ENCODE measurements around the gene GGPS1.
"Not testable (repeated sequence)": the region's sequence is repeated elsewhere in the genome, so short reads cannot be mapped to it uniquely, and the experiment has no call there.

GGPS1 gene

DNA sequence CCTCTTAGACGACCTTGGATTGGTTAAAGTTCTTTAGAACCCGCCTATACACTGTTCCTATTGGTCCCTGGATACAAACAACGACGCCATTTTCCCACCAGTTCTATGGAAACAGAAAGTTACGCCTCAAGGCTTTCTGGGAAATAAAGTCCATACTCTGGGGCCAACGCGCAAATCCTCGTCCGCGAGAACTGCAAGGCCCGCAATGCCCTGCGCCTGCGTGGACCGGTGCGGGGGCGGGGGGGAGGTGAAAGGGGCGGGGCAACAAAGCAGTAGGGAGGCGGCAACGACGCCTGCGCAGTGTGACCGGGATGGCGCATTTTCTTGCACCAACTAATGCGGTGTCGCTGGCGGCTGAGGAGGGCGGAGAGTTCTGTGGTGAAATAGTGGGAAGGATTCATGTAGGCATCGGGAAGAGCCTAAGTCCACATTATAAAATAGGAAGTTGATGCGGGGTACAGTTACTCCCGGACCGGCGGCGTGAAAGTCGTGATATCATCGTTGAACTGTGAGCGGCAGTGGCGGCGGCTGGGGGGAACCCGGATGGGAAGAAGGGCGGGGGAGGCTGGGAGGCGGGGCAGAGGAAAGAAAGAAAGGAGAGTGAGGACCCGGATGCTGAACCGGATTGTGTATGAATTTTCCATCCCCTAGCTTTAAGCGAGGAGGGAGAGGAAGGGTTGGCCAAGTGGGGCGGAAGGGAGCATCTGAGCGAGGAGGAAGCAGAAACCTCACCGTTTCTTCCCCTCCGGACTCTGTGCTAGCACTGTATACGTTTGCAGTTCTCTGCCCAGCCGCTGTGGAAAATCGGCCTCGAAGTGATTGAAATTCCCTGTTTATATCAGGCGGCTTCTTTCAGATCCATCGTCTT, at the start of gene GGPS1:
Gene GGPS1 (plus strand): TSS at position 300 of the 868 bp plus-strand sequence. CDS start 6,695 bp downstream, outside the sequence.
- DNase-seq = peak; percentile 100

- no peak for DNase-seq
These were observed 49.5 kb upstream of the GGPS1 start for GRCh38 chr1:235278915-235279292.

DNA sequence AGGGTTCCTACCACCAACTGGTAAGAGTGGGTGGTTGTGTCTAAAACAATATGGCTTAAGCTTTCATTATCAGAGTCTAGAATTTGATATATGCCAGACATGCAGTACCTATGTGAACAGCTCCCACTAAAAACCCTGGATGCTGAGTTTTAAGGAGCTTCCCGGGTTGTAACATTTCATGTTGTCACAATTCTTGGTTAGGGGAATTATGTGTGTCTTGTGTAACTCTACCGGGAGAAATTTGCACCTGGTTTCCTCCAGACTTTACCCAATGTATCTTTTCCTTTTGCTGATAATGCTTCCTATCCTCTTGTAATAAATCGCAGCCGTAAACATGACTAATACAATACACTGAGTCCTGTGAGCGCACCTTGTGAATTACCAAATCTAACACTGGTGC, 48.7 kb upstream of the GGPS1 start:
- no peak for DNase-seq

- DNase-seq = no peak
These were observed 47.9 kb upstream of the GGPS1 start for GRCh38 chr1:235280467-235280866.

DNA sequence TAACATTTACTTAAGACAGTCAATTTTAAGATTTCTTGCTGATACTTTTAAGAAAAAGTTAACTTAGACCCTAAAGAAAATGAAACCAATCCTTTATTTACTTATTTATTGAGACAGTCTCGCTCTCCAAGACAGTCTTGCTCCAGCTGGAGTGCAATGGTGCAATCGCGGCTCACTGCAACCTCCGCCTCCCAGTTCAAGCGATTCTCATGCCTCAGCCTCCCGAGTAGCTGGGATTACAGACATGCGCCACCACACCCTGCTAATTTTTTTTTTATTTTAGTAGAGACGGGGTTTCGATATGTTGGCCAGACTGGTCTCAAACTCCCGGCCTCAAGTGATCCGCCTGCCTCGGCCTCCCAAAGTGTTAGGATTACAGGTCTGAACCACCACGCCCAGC, 44.7 kb upstream of the GGPS1 start:
- not testable (repeated sequence) for DNase-seq

- DNase-seq = no peak
These were observed 44.1 kb upstream of the GGPS1 start for GRCh38 chr1:235284231-235284769.

DNA sequence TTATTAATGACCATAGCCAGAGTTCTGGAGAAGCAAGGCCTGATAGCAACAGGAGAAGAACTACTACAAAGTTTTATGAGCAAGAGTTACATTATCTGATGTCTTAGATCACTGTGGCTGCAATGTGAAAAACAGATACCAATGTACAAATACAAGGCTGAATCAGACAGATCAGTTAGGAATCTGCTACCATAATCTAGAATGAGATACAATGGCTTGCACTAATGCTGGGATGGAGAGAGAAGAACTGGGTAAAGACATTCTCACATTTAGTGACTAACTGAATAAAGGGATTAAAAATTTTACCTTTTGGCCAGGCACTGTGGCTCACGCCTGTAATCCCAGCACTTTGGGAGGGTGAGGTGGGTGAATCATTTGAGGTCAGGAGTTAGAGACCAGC, 41.7 kb upstream of the GGPS1 start:
- DNase-seq = no peak

DNA sequence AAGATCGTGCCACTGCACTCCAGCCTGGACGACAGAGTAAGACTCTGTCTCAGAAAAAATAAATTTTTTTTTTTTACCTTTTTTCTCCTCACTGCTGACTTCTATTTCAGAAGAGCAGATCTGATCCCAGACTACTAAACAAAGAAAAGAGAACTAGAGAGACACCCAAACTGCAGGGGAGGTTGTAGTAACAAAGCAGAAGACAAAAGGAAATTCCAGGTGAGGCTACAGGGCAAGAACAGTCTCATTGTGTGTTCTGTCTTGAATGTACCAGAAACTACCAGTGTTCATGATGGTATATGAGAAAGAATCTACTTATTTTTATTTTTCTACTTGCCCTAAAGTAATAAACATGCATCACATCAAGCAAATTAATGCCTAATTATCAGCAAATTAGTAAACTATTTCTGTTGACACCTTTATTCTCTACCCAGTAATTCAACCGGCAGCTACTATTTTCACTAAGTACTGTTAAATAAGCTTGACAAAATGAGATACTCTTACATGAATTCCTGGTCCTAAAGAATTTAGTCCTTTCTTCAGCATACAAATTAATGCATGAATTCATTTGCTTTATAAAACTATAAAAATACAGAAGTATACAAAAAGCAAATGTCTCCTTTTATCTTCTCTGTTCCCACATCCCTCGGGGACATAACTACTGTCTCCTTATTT, 41.0 kb upstream of the GGPS1 start:
- no peak for DNase-seq

- DNase-seq = no peak
These were observed 38.3 kb upstream of the GGPS1 start for GRCh38 chr1:235289859-235290739.

DNA sequence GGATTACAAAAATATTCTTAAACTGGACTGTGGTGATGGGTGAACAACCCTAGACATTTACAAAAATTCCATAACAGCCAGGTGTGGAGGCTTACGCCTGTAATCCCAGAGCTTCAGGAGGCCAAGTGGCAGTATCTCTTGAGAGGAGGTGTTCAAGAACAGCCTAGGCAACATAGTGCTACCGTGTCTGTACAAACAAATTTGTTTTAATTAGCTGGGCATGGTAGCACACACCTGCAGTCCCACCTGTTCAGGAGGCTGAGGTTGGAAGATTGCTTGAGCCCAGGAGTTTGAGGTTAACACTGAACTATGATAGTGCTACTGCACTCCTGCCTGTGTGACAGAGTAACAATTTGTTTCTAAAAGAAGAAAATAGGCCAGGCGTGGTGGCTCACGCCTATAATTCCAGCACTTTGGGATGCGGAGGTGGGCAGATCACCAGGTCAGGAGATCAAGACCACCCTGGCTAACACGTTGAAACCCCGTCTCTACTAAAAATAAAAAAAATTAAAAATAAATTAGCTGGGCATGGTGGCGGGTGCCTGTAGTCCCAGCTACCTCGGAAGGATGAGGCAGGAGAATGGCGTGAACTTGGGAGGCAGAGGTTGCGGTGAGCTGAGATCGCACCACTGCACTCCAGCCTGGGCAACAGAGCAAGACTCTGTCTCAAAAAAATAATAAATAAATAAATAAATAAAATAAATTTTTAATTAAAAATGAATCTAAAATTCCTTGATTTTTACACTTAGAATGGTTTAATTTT, 37.4 kb upstream of the GGPS1 start:
- no peak for DNase-seq

DNA sequence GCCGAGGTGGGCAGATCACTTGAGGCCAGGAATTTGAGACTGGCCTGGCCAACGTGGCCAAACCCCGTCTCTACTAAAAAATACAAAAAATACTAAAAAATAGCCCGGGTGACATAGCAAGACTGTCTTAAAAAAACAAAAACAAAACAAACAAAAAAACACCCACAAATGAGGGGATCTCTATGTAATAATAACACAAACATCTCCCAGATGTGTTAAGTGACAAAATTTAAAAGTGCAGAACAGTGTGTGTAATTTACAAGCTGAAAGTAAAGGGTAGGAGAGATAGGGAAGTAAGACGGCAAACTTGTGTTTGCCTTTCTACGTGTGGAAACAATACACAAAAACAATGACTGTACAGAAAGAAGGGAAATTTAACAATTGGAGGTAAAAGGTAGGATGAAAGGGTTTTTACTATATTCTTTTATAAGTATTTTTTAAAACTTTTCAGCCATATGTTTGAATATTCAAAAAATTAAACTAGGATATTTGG, 36.7 kb upstream of the GGPS1 start:
- DNase-seq = peak; percentile 23

DNA sequence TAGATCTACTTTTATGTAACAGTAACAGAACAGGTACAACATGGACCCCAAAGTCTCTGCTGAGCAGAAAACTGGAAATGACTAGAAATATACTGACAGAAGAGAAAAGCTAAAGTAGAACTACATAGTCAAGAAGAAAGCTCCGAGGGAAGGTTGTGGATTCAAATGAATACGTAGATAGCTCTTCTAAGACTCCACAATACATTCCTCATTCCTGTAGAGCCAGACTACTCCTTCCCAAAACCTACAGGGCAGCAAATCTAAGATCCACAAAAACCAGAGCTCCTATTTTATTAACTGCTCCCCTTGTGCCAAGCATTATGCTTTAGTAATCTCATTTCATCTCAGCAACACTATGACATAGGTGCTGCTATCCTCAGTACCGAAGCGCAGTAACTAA, 35.6 kb upstream of the GGPS1 start:
- no peak for DNase-seq

DNA sequence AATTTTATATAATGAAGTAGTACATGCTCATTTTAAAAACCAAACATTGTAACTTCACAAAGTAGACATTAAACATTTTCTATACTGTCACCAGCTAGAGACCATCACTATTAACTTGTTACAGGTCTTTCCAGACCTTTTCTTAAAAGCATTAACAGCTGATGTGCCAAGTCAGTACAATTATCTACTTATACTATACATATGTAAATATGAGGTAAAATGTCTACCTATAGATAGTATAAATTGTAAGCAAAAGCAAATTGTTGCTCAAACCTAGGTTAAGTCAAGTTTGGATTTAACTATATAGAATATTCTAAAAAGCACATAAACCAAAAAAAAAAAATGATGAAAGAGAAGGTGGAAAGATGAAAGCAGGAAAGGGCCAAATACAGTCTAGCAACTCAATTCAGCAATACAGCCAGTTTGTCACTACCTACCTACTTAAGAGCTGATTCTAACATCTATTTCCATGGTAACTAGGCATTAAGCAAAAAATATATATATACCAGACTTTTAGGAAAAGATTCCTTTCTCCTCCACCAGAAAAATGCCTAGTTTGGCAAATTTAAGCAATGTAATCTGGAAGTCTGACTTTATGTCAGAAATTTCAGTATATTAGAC, 34.9 kb upstream of the GGPS1 start:
- no peak for DNase-seq

DNA sequence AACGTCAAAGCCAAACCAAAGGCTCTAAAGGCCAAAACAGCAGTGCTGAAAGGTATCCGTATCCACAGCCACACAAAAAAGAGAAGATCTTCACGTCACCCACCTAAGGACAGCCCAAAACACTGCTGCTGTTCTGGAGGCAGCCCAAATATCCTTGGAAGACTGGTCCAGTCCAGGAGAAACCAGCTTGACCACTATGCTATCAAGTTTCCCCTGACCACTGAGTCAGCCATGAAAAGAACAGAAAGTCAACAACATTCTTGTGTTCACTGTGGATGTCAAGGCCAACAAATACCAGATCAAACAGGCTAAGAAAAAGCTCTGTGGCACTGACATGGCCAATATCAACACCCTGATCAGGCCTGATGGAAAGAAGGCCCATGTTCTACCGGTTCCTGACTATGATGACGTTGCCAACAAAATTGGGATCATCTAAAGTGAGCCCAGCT, 32.4 kb upstream of the GGPS1 start:
- DNase-seq = no peak

DNA sequence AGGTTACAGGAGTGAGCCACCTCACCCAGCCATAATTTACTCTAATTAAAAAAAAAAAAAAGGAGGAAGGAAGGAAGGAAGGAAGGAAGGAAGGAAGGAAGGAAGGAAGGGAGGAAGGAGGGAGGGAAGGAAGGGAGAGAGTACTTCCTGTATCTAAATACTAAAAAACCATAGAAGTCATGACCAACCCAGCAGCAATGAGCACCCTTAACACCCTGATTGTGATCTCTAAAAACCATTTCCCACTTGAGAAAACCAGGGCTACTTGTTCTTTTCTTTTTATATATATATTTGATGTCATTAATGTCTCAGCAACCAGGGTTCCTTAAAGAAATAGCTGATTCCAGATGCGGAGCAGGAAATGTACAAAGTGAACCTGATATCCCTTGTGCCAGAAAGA, 31.6 kb upstream of the GGPS1 start:
- no peak for DNase-seq

DNA sequence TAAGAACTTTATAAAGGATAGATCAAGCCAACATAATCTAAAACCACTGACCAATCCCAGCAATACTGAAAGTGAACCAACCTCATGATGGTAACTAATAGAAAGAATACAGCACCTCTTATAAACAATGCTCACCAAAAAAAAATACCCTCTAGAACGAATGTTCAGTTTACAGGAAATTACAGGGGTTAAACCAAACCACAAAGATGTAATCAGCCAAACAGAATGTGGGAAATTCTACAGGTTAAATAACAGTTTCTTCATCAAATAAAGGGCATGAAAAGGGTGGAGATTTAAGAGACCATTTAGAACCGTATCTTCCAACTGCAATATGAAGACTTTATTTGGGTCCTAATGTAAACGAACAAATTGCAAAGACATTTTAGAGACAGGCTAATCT, 30.8 kb upstream of the GGPS1 start:
- no peak for DNase-seq

GRCh38 chr1:235298758-235299157, 29.6 kb upstream of the GGPS1 start:
- DNase-seq = no peak

GRCh38 chr1:235299169-235299858, 29.1 kb upstream of the GGPS1 start:
- DNase-seq = no peak

GRCh38 chr1:235302143-235302542, 26.2 kb upstream of the GGPS1 start:
- DNase-seq = no peak

GRCh38 chr1:235304549-235305451, 23.6 kb upstream of the GGPS1 start:
- peak; percentile 55 for DNase-seq

All from suppressor macrophage treated with lipopolysaccharide for 4 hours (primary cell).